ENCODE results near the gene KDM4B.

GRCh38 chr19:4986471-4986891 is 17.6 kb downstream of the KDM4B start:
- TF ChIP-seq, protein P1, sequence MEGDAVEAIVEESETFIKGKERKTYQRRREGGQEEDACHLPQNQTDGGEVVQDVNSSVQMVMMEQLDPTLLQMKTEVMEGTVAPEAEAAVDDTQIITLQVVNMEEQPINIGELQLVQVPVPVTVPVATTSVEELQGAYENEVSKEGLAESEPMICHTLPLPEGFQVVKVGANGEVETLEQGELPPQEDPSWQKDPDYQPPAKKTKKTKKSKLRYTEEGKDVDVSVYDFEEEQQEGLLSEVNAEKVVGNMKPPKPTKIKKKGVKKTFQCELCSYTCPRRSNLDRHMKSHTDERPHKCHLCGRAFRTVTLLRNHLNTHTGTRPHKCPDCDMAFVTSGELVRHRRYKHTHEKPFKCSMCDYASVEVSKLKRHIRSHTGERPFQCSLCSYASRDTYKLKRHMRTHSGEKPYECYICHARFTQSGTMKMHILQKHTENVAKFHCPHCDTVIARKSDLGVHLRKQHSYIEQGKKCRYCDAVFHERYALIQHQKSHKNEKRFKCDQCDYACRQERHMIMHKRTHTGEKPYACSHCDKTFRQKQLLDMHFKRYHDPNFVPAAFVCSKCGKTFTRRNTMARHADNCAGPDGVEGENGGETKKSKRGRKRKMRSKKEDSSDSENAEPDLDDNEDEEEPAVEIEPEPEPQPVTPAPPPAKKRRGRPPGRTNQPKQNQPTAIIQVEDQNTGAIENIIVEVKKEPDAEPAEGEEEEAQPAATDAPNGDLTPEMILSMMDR (IDR thresholded peaks at IDR 0.05): no peak
- no peak for TF ChIP-seq EZH2 (IDR thresholded peaks at IDR 0.05; ENCODE audit: borderline replicate concordance, insufficient read depth, low read depth, low read length, poor library complexity, severe bottlenecking)

All from B cell (primary cell).